H1 (cell line): ENCODE results near the gene PRRT1. TPM values are rescaled to one million over a fixed set of nuclear protein-coding genes. Genes with fewer than 3 reads are reported as not detected.

Source experiments
- CTCF ChIA-PET: fragments of 300-600 bp; sonication (Branson Sonifier 250); formaldehyde crosslinking; loops from one replicate; lab custom pipeline; 2021; ENCODE audit not compliant: partially characterized antibody; lab: Charles Lee
- POLR2A ChIA-PET: fragments of 300-600 bp; sonication (Branson Sonifier 250); formaldehyde crosslinking; loops from one replicate; lab custom pipeline; 2021; ENCODE audit warnings: inconsistent platforms; ENCODE audit not compliant: partially characterized antibody; lab: Charles Lee
- DNase-seq, 2 experiments: peaks; one replicate each; pipeline versions ENCODE4 v3.0.0 to v3.0.0-alpha.2; 2010 to 2022; ENCODE audit warnings: low spot score in 2 of 2, low read depth in 1 of 2, mixed read lengths in 1 of 2
- FAIRE-seq: peaks from 2 replicates; lab custom pipeline; 2011; peaks lifted over from hg19 to GRCh38; lab: Jason Lieb, UNC
- H2AFZ ChIP-seq: 2 replicates; pipeline ENCODE4 v1.8.1; 2012; ENCODE audit warnings: low read length, inconsistent platforms
- H2AK5ac ChIP-seq: 2 replicates; pipeline ENCODE4 v1.6.1; 2013; ENCODE audit warnings: low read depth, low read length
- H2BK120ac ChIP-seq: replicated peaks from 2 replicates; pipeline ENCODE3; 2013; ENCODE audit warnings: low read depth, low read length, inconsistent platforms
- H2BK12ac ChIP-seq: 2 replicates; pipeline ENCODE4 v1.6.1; 2013; ENCODE audit warnings: low read depth, low read length
- H2BK15ac ChIP-seq: 2 replicates; pipeline ENCODE4 v1.6.1; 2013; ENCODE audit warnings: low read length
- H2BK20ac ChIP-seq: 2 replicates; pipeline ENCODE4 v1.6.1; 2013; ENCODE audit warnings: low read length
- H2BK5ac ChIP-seq: 2 replicates; pipeline ENCODE4 v1.6.1; 2013; ENCODE audit warnings: low read depth, low read length
- H3K14ac ChIP-seq: 2 replicates; pipeline ENCODE4 v1.6.1; 2013; ENCODE audit warnings: inconsistent platforms; ENCODE audit not compliant: insufficient read length
- H3K18ac ChIP-seq: 2 replicates; pipeline ENCODE4 v1.6.1; 2013; ENCODE audit warnings: low read length; ENCODE audit errors: extremely low read depth
- H3K23ac ChIP-seq: 2 replicates; pipeline ENCODE4 v1.6.1; 2013; ENCODE audit warnings: inconsistent platforms; ENCODE audit not compliant: insufficient read length
- H3K23me2 ChIP-seq: 2 replicates; pipeline ENCODE4 v1.6.1; 2013; ENCODE audit warnings: low read depth, low read length
- H3K27ac ChIP-seq: 2 replicates; pipeline ENCODE4 v1.6.1; 2011; ENCODE audit warnings: low read depth, low read length, inconsistent platforms
- H3K27me3 ChIP-seq, 4 experiments: replicated peaks in 1 of 4; 1 replicate in 1 of 4; 2 replicates in 3 of 4; pipeline versions ENCODE4 v1.6.1 to v1.8.1; 2011 to 2013; ENCODE audit warnings: low read length in 3 of 4, mild to moderate bottlenecking in 3 of 4, inconsistent platforms in 2 of 4, mixed read lengths in 2 of 4, moderate library complexity in 1 of 4; ENCODE audit not compliant: control insufficient read depth in 3 of 4, insufficient read depth in 3 of 4; ENCODE audit errors: extremely low read depth in 1 of 4
- H3K36me3 ChIP-seq, 4 experiments: 2 replicates each; pipeline versions ENCODE4 v1.6.1 to v1.8.1; 2011 to 2013; ENCODE audit warnings: mild to moderate bottlenecking in 4 of 4, low read length in 3 of 4, moderate library complexity in 2 of 4, control low read depth in 1 of 4, inconsistent platforms in 1 of 4; ENCODE audit not compliant: insufficient read depth in 4 of 4, control insufficient read depth in 2 of 4
- H3K4ac ChIP-seq: replicated peaks from 2 replicates; pipeline ENCODE3; 2013; ENCODE audit warnings: low read length, low read depth, mixed read lengths, inconsistent platforms; ENCODE audit not compliant: insufficient read length
- H3K4me1 ChIP-seq, 4 experiments: replicated peaks in 1 of 4; 1 replicate in 1 of 4; 2 replicates in 3 of 4; pipeline versions ENCODE4 v1.6.1 to v1.8.1; 2011 to 2013; ENCODE audit warnings: low read length in 3 of 4, inconsistent platforms in 2 of 4, mixed read lengths in 1 of 4; ENCODE audit not compliant: insufficient read depth in 4 of 4, control insufficient read depth in 3 of 4
- H3K4me2 ChIP-seq, 2 experiments: 2 replicates each; pipeline versions ENCODE4 v1.6.1 to v1.8.1; 2011 to 2013; ENCODE audit warnings: low read depth in 2 of 2, low read length in 2 of 2, control low read depth in 1 of 2, inconsistent platforms in 1 of 2, mild to moderate bottlenecking in 1 of 2; ENCODE audit not compliant: insufficient read depth in 1 of 2
- H3K4me3 ChIP-seq, 4 experiments: fragments of 200-600, 300-600 bp in 1 of 4; sonication (generic), shearing (Covaris generic), sonication (Bioruptor Twin) in 1 of 4; 2 replicates each; pipeline versions ENCODE4 v1.5.1 to v1.8.1; 2011 to 2016; ENCODE audit warnings: low read length in 4 of 4, low read depth in 3 of 4, control low read depth in 2 of 4, inconsistent platforms in 2 of 4, mild to moderate bottlenecking in 2 of 4, mixed read lengths in 1 of 4, moderate library complexity in 1 of 4; ENCODE audit not compliant: insufficient read depth in 2 of 4; ENCODE audit errors: extremely low read depth in 1 of 4
- H3K56ac ChIP-seq: replicated peaks from 2 replicates; pipeline ENCODE3; 2013; ENCODE audit warnings: low read depth, mild to moderate bottlenecking, mixed read lengths, low read length, inconsistent platforms; ENCODE audit not compliant: insufficient read length
- H3K79me1 ChIP-seq: 2 replicates; pipeline ENCODE4 v1.6.1; 2013; ENCODE audit warnings: low read depth, low read length, control low read depth
- H3K79me2 ChIP-seq, 2 experiments: 2 replicates each; pipeline versions ENCODE4 v1.6.1 to v1.8.1; 2012 to 2013; ENCODE audit warnings: low read length in 2 of 2, mild to moderate bottlenecking in 2 of 2, inconsistent platforms in 1 of 2; ENCODE audit not compliant: insufficient read depth in 2 of 2, control insufficient read depth in 1 of 2
- H3K9ac ChIP-seq, 4 experiments: replicated peaks in 1 of 4; 1 replicate in 1 of 4; 2 replicates in 3 of 4; pipeline versions ENCODE4 v1.6.1 to v1.8.1; 2011 to 2013; ENCODE audit warnings: low read depth in 3 of 4, low read length in 3 of 4, control low read depth in 2 of 4, mild to moderate bottlenecking in 2 of 4, moderate library complexity in 2 of 4, inconsistent platforms in 1 of 4; ENCODE audit errors: extremely low read depth in 1 of 4
- H3K9me3 ChIP-seq, 2 experiments: 2 replicates each; pipeline versions ENCODE4 v1.6.1 to v1.8.1; 2012 to 2013; ENCODE audit warnings: mild to moderate bottlenecking in 2 of 2, moderate library complexity in 2 of 2, control low read depth in 1 of 2, inconsistent platforms in 1 of 2, low read depth in 1 of 2, low read length in 1 of 2, mixed read lengths in 1 of 2; ENCODE audit not compliant: insufficient read depth in 2 of 2
- H4K20me1 ChIP-seq, 2 experiments: replicated peaks in 1 of 2; 2 replicates each; pipeline versions ENCODE3 to v1.8.1; 2011 to 2013; ENCODE audit warnings: inconsistent platforms in 2 of 2, low read length in 2 of 2, mild to moderate bottlenecking in 1 of 2; ENCODE audit not compliant: insufficient read depth in 2 of 2, control insufficient read depth in 1 of 2
- H4K5ac ChIP-seq: 2 replicates; pipeline ENCODE4 v1.6.1; 2013; ENCODE audit warnings: low read length, low read depth, mixed read lengths, inconsistent platforms; ENCODE audit not compliant: insufficient read length
- H4K8ac ChIP-seq: 2 replicates; pipeline ENCODE4 v1.8.0; 2013; ENCODE audit warnings: mild to moderate bottlenecking, moderate library complexity, low read length, inconsistent platforms; ENCODE audit not compliant: insufficient read depth; ENCODE audit errors: extremely low read depth
- H4K91ac ChIP-seq: replicated peaks from 2 replicates; pipeline ENCODE3; 2013; ENCODE audit warnings: low read length, mixed read lengths, inconsistent platforms; ENCODE audit not compliant: insufficient read length
- CHD2 ChIP-seq: IDR thresholded peaks from 2 replicates; pipeline ENCODE4 v1.6.1; 2012; ENCODE audit warnings: low read length, improper control_type of control experiment
- USF2 ChIP-seq: IDR thresholded peaks from 2 replicates; pipeline ENCODE4 v1.6.1; 2011; ENCODE audit warnings: low read length, improper control_type of control experiment
- WGBS, 2 experiments: shearing (Covaris generic) in 1 of 2; methylation state at CpG; one replicate each; pipeline versions ENCODE4 v1.1.6 to v1.1.7; 2013 to 2015; ENCODE audit warnings: low lambda C conversion rate in 2 of 2, mixed read lengths in 2 of 2, inconsistent platforms in 1 of 2, low coverage in 1 of 2, missing lambda C conversion rate in 1 of 2; ENCODE audit not compliant: insufficient replicate concordance in 2 of 2, insufficient coverage in 1 of 2, insufficient read length in 1 of 2; ENCODE audit errors: extremely low coverage in 1 of 2, missing lambda C conversion rate in 1 of 2; 5-methylcytosine and 5-hydroxymethylcytosine counted together
- polyA plus RNA-seq, 7 experiments: library from polyadenylated mRNA; depleted of rRNA in 3 of 7; stranded (reverse) in 5 of 7; unstranded in 2 of 7; fragments of >200 nt in 5 of 7; fragments of 200-250 nt in 2 of 7; gene quantifications; 1 replicate in 5 of 7; 2 replicates in 1 of 7; 4 replicates in 1 of 7; pipeline versions ENCODE4 v1.2.1 to v1.2.3, GENCODE V29; 2011 to 2013; ENCODE audit warnings: missing spikeins in 2 of 7, mixed read lengths in 2 of 7
- total RNA-seq: library from RNA; stranded (reverse); fragmentation: NEBNext Ultra II Directional; extraction: Animal tissue kit (Norgen Biotek cat#: 25700); gene quantifications from 2 replicates; pipeline ENCODE4 v1.2.1, GENCODE V29; 2021

The PRRT1 gene
- total and polyA plus RNA-seq, 2 of the 8 experiments (the other 6 are each of a cell fraction or from before 2014, with no cell fraction given) = 0.71 to 2.8 TPM

DNA sequence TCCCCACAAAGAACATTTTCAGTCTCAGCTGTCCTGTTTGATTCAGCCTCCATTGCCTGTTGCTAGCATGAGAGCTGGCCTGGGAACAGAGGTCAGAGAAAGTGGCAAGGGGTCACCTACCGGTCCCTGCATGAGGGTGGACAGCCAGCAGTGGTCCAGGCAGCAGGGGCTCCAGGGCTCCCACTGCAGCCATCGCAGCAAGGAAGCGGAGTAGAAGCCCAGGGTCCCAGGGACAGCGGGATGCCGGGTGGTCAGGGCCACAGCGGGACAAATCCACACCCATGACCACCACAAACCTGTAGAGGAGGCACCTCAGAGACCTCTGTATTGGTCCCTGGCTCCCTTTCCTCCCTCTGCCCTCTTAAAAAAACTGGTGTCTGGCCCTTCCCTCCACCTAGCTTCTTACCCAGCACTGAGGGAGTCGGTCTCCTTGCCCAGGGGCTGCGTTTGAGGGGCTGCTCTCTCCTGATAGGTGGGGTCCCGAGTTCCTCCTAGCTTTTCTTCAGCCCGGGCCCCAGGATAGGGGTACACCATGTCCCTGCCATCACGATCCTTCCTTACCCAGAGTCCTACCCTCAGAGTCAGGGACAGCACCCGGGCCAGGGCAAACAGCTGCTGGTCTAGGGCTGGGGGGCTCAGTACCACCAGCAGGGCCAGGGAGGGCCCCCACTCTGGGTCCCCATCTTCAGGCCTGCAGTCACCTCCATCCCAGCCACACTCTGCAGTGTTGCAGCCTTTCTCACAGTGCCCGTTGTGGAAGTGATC lies 49.2 kb upstream of the PRRT1 start:
- Histone ChIP-seq H3K36me3 (no peaks in the 10 kb centered on the region), H3K18ac (no peak overlapping the region), H3K27me3 (no peaks in the 10 kb centered on the region), H3K56ac (no peak overlapping the region), H4K91ac (no peak overlapping the region), H2AFZ (no peak overlapping the region), H2BK12ac (no peak overlapping the region), H3K9me3 (no peaks in the 10 kb centered on the region), H2AK5ac (no peak overlapping the region), H3K27ac (no peak overlapping the region), H3K4ac (no peak overlapping the region), H3K4me2 (no peak overlapping the region), H4K5ac (no peak overlapping the region), H2BK5ac (no peak overlapping the region; the same call in 1 of the 2 replicates), H2BK20ac (no peak overlapping the region), H2BK120ac (no peak overlapping the region), H3K79me2 (no peaks in the 10 kb centered on the region), H2BK15ac (no peak overlapping the region), H4K8ac (peak overlapping the region; percentile 53), H3K9ac (no peak overlapping the region), H4K20me1 (no peaks in the 10 kb centered on the region), H3K23ac (no peak overlapping the region), H3K4me1 (peaks cover 0 to 11% (median 8%) of the 10 kb centered on the region in 4 experiments; a peak in 6 of 7 replicates), H3K79me1 (no peaks in the 10 kb centered on the region), H3K23me2 (peaks cover 3% of the 10 kb centered on the region; the same call in 1 of the 2 replicates), H3K4me3 (no peak overlapping the region), H3K14ac (no peak overlapping the region)
- no peak for FAIRE-seq
- ChIA-PET CTCF (interaction anchor here (1.1 kb wide), 1 partner anchor 54 kb away, joined by 3 read pairs; no protein-coding TSS in a partner anchor), POLR2A (no interaction called here)
- DNase-seq = no peak
- 91% methylated on average over 13 of the region's 13 CpGs; no CpG with 5 or more reads in 1 of the 2 experiments for WGBS, 2 experiments
- TF ChIP-seq CHD2 (no peak), USF2 (no peak)
